GM12874 (cell line): ENCODE data around the gene DHRS7.

ENCODE experiments used
- TF ChIP-seq, protein P1 (sequence below): IDR thresholded peaks from 2 replicates; pipeline ENCODE4 v1.5.1; 2011; ENCODE audit warnings: low read depth, mild to moderate bottlenecking, control low read depth, low read length, moderate library complexity; ENCODE audit not compliant: insufficient read depth

DHRS7 gene

GRCh38 chr14:60169722-60170121 is 4.5 kb upstream of the DHRS7 start:
- TF ChIP-seq, protein P1, sequence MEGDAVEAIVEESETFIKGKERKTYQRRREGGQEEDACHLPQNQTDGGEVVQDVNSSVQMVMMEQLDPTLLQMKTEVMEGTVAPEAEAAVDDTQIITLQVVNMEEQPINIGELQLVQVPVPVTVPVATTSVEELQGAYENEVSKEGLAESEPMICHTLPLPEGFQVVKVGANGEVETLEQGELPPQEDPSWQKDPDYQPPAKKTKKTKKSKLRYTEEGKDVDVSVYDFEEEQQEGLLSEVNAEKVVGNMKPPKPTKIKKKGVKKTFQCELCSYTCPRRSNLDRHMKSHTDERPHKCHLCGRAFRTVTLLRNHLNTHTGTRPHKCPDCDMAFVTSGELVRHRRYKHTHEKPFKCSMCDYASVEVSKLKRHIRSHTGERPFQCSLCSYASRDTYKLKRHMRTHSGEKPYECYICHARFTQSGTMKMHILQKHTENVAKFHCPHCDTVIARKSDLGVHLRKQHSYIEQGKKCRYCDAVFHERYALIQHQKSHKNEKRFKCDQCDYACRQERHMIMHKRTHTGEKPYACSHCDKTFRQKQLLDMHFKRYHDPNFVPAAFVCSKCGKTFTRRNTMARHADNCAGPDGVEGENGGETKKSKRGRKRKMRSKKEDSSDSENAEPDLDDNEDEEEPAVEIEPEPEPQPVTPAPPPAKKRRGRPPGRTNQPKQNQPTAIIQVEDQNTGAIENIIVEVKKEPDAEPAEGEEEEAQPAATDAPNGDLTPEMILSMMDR, result no peak

DNA sequence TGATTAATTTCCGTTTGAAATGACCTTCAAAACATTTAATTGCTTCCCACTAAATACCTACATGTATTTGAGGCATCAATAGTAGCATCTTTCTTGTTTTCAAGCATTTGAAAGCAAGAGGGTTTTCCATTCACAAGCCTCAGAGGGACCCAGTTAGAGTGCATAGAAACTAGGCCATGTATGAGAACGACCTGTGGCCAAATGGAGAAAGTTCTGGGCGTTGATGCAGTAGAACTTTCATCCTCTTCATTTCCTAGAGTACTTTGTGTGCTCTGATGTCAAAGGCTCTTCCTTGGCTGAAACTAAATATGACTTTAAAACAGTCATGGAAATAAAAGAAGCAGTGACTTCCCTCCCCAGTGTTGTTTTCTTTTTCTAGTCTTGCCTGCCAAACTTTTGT is 944 bp upstream of the DHRS7 start:
- TF ChIP-seq, protein P1, result no peak

GRCh38 chr14:60165547-60165876 is 314 bp upstream of the DHRS7 start:
- TF ChIP-seq, protein P1, result no peak

DNA sequence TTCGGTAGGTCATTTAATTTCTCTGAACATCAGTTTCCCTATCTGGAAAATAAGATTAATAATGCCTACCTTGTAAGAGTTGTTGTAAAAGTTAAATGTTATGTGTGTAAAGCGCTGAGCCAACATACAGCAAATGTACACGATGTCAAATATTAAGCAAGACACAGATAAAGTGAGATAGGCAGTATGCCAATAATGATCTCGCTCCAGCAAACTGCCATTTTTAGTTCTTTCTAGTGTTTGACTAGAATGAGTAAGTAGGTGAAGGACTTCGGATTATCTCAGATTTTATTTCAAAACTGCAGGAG is 840 bp downstream of the DHRS7 start:
- TF ChIP-seq, protein P1, result no peak

DNA sequence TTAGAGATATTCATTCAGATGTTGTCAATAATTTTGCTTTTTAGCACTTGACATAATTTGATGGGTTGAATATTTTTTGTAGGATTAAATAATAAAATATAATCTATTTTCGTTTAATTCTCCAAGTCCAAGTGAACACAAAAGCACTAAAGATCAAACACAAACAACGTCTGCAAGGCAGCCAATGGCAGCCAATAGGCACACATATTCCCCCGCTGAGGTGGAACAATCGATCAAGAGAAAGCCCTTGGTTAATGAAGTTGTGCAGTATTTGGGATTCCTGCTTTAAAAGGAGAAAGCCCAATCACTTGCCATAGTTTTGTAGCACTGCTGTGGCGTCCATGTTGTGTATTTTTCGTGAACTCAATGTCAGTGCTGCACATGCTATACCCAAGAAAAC is 1.5 kb downstream of the DHRS7 start:
- TF ChIP-seq, protein P1, result no peak

DNA sequence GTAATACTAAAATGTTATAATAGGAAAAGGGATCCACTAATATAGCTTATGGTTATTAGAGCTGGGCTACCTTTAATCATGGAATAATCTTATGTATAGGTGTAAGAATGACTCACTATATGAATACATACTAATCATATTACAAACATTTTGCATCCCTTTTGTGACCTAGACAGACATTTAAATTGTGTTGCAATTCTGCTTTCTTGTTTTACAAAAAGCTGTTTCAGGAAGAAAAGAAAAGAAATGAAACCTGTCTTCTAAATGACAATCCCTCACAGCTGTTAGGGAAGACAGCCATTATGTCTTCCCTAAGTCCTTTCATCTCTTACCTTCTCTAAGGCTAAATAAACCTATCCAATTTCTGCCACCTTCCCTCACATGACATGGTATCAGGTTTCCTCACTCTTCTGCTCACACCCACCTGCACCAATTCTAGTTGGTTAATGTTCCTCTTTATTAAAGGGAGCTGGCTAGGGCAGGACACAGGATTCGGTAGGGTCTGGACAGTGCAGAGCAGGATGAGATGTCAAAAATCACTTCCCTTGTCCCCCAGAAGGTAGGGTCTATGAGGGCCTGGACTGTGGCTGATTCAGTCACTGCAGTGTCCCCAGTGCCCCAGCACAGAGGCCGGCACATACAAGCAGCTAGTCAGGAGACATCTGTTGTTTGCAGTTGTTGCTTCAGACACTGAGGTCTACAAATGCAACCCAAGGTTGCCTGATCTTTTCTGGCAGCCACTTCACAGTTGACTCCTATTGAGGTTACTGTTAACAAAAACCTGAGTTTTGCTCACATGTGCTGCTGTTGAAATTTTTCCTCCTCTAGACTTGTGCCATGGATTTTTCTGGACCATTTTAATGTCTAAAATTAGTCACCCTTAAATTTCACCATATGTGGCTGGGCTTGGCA is 3.7 kb downstream of the DHRS7 start:
- TF ChIP-seq, protein P1, result no peak

DNA sequence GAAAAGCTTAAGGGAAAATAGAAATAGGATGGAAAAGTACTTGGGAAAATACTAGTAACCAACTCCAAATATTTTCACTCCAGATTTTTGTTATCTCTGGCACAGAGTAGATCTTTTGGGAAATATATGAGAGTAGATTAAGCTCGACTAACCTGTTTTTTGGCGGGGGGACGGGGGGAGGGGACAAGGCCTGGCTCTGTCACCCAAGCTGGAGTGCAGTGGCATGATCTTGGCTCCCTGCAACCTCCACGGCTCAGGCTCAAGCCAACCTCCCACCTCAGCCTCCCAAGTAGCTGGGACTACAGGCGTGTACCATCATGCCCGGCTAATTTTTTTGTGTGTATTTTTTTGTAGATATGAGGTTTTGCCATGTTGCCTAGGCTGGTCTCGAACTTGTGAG is 4.8 kb downstream of the DHRS7 start:
- TF ChIP-seq, protein P1, result no peak
